Fibroblast of mammary gland (primary cell): ENCODE results near the gene FNBP1L.
"Not testable (repeated sequence)": the region's sequence is repeated elsewhere in the genome, so short reads cannot be mapped to it uniquely, and the experiment has no call there.

Experiments
- DNase-seq: peaks from one replicate; pipeline ENCODE4 v3.0.0-alpha.2; 2010; ENCODE audit warnings: low read depth
- H3K4me3 ChIP-seq: 2 replicates; pipeline ENCODE4 v1.5.1; 2011; ENCODE audit warnings: low read depth, mild to moderate bottlenecking, low read length, moderate library complexity; ENCODE audit not compliant: control insufficient read depth
- CTCF ChIP-seq: conservative IDR thresholded peaks from 2 replicates; pipeline ENCODE4 v1.5.1; 2011; ENCODE audit warnings: low read depth, low read length, inconsistent platforms; ENCODE audit not compliant: control insufficient read depth, insufficient read depth

The FNBP1L gene

GRCh38 chr1:93448983-93449804, 1.3 kb downstream of the FNBP1L start:
- peak; percentile 47 for DNase-seq
- no peak for TF ChIP-seq CTCF
- H3K4me3 ChIP-seq, result peak overlapping the region; percentile 64

- TF ChIP-seq CTCF, result no peak
- H3K4me3 ChIP-seq, result no peak overlapping the region
- DNase-seq, result no peak
Measured at GRCh38 chr1:93450321-93450720, 2.4 kb downstream of the FNBP1L start.

GRCh38 chr1:93453911-93454310, 6.0 kb downstream of the FNBP1L start:
- peak; percentile 15 for DNase-seq
- TF ChIP-seq CTCF, result no peak

GRCh38 chr1:93459126-93459525, 11.2 kb downstream of the FNBP1L start:
- no peak overlapping the region for H3K4me3 ChIP-seq
- TF ChIP-seq CTCF, result no peak
- peak; percentile 17 for DNase-seq

More at GRCh38 chr1:93453911-93454310, 6.0 kb downstream of the FNBP1L start:
- no peak overlapping the region for H3K4me3 ChIP-seq

- no peak overlapping the region for H3K4me3 ChIP-seq
- DNase-seq, result no peak
- no peak for TF ChIP-seq CTCF
Measured at GRCh38 chr1:93461236-93461635, 13.3 kb downstream of the FNBP1L start.

GRCh38 chr1:93463960-93464359, 16.0 kb downstream of the FNBP1L start:
- no peak for DNase-seq
- TF ChIP-seq CTCF, result no peak
- no peak overlapping the region for H3K4me3 ChIP-seq

GRCh38 chr1:93465371-93466082, 17.6 kb downstream of the FNBP1L start:
- H3K4me3 ChIP-seq, result not testable (repeated sequence)

More at GRCh38 chr1:93465371-93466082, 17.6 kb downstream of the FNBP1L start:
- not testable (repeated sequence) for DNase-seq
